Calu3 (cell line): ENCODE results near the gene BACE2. TPM values are rescaled to one million over a fixed set of nuclear protein-coding genes. Genes with fewer than 3 reads are reported as not detected.

Experiments used
- BruUV-seq: library from RNA; stranded (reverse); fragments of 400-500 nt; replicated peaks from 2 replicates; lab custom pipeline; 2021; lab: Mats Ljungman, UMichigan
- CTCF ChIA-PET: fragments of 300-600 bp; sonication (Branson Sonifier 250); formaldehyde crosslinking; loops from one replicate; lab custom pipeline; 2022; ENCODE audit warnings: antibody characterized with exemption; lab: Charles Lee
- DNase-seq: peaks from one replicate; pipeline ENCODE4 v3.0.0; 2022
- H3K27ac Mint-ChIP-seq: one replicate; pipeline ENCODE4 v1.8.0; 2022; ENCODE audit warnings: mixed read lengths; ENCODE audit not compliant: unreplicated experiment
- H3K27me3 Mint-ChIP-seq: one replicate; pipeline ENCODE4 v1.8.0; 2022; ENCODE audit warnings: mixed read lengths; ENCODE audit not compliant: unreplicated experiment
- H3K36me3 Mint-ChIP-seq: one replicate; pipeline ENCODE4 v1.8.0; 2022; ENCODE audit warnings: mild to moderate bottlenecking, moderate library complexity, mixed read lengths; ENCODE audit not compliant: insufficient read depth, unreplicated experiment
- H3K4me1 Mint-ChIP-seq: one replicate; pipeline ENCODE4 v1.8.0; 2022; ENCODE audit warnings: mild to moderate bottlenecking, low read depth, mixed read lengths; ENCODE audit not compliant: unreplicated experiment
- H3K4me3 Mint-ChIP-seq: one replicate; pipeline ENCODE4 v1.8.0; 2022; ENCODE audit warnings: mild to moderate bottlenecking, low read depth, moderate library complexity, mixed read lengths; ENCODE audit not compliant: unreplicated experiment
- H3K9me3 Mint-ChIP-seq: one replicate; pipeline ENCODE4 v1.8.0; 2022; ENCODE audit warnings: low read depth, mixed read lengths; ENCODE audit not compliant: unreplicated experiment
- intact Hi-C: fragments of 100-400 bp; cut with micrococcal nuclease; formaldehyde crosslinking; loops from one replicate; pipeline ENCODE4 v1.10.0; 2022; ENCODE audit not compliant: unreplicated experiment
- total RNA-seq: library from RNA; stranded (reverse); gene quantifications from 2 replicates; pipeline ENCODE4 v1.2.3, GENCODE V29; 2022
- TF ChIP-seq, protein P1 (sequence below): fragments of 200-600 bp; IDR thresholded peaks from one replicate; pipeline ENCODE4 v1.8.0; 2022; ENCODE audit warnings: antibody characterized with exemption; ENCODE audit not compliant: unreplicated experiment

The BACE2 gene
- total RNA-seq, 1 experiment from 2014 or later: 59.0 TPM

DNA sequence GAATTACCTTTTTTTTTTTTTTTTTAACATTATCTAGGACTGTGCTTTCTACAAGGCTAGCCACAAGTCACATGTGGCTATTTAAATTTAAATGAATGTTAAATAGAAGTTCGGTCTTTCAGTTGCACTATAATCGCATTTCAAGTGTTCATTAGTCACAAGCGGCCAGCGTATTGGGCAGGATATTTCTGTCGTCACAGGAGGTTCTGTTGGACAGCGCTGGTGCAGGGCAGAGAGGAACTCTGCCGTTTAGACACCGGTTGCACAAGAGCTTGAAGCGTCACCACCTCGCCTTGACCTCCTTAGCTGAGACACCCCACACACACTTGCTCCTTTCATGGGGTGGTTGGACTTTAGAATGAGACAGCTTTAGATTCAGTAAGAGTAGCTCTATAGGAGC, 64.1 kb downstream of the BACE2 start:
- Mint-ChIP-seq H3K27ac (no peak overlapping the region), H3K36me3 (peaks cover 14% of the 10 kb centered on the region), H3K9me3 (peaks cover 2% of the 10 kb centered on the region), H3K27me3 (no peaks in the 10 kb centered on the region), H3K4me1 (peaks cover 13% of the 10 kb centered on the region), H3K4me3 (no peak overlapping the region)
- CTCF ChIA-PET: no interaction called here
- DNase-seq: no peak
- no TSS peak for BruUV-seq
- TF ChIP-seq, protein P1, sequence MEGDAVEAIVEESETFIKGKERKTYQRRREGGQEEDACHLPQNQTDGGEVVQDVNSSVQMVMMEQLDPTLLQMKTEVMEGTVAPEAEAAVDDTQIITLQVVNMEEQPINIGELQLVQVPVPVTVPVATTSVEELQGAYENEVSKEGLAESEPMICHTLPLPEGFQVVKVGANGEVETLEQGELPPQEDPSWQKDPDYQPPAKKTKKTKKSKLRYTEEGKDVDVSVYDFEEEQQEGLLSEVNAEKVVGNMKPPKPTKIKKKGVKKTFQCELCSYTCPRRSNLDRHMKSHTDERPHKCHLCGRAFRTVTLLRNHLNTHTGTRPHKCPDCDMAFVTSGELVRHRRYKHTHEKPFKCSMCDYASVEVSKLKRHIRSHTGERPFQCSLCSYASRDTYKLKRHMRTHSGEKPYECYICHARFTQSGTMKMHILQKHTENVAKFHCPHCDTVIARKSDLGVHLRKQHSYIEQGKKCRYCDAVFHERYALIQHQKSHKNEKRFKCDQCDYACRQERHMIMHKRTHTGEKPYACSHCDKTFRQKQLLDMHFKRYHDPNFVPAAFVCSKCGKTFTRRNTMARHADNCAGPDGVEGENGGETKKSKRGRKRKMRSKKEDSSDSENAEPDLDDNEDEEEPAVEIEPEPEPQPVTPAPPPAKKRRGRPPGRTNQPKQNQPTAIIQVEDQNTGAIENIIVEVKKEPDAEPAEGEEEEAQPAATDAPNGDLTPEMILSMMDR: no peak
- intact Hi-C loops: no loop called here

DNA sequence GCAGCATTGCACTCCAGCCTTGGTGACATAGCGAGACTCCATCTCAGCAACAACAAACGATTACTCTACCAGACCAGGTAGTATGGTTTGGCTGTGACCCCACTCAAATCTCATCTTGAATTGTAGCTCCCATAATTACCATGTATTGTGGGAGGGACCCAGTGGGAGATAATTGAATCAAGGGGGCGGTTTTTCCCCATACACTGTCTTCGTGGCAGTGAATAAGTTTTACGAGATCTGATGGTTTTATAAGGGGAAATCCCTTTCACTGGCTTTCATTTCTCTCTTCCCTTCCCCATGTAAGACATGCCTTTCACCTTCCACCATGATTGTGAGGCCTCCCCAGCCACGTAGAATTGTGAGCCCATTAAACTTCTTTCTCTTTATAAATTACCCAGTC, 66.0 kb downstream of the BACE2 start:
- no peak overlapping the region for H3K27ac Mint-ChIP-seq
- no TSS peak for BruUV-seq
- no peaks in the 10 kb centered on the region for H3K27me3 Mint-ChIP-seq
- TF ChIP-seq, protein P1: no peak
- DNase-seq: no peak
- H3K9me3 Mint-ChIP-seq: no peaks in the 10 kb centered on the region
- intact Hi-C loops: no loop called here
- no peak overlapping the region for H3K4me3 Mint-ChIP-seq
- H3K36me3 Mint-ChIP-seq: peaks cover 5% of the 10 kb centered on the region
- H3K4me1 Mint-ChIP-seq: no peaks in the 10 kb centered on the region
- CTCF ChIA-PET: no interaction called here

DNA sequence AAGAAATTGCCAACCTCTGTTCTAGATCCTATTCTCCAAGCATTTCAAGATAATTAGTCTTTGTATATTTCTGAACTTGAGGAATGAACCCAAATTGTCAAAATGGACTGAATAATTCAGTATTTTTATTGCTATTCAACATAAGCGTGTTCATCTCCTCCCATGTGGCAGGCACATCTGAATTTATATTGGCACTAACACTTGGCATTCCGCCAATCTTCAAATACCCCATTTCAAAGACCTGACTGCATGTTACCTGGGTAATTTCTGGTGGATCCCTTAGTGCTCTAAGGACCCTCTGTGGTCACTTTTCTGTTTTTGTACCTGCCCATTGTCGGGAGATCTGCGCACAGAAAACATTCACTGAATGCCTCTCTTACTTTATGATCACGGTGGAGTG, 66.6 kb downstream of the BACE2 start:
- BruUV-seq: no TSS peak
- Mint-ChIP-seq H3K27me3 (no peaks in the 10 kb centered on the region), H3K4me1 (no peaks in the 10 kb centered on the region), H3K9me3 (no peaks in the 10 kb centered on the region), H3K4me3 (no peak overlapping the region), H3K27ac (no peak overlapping the region), H3K36me3 (peaks cover 5% of the 10 kb centered on the region)
- DNase-seq: no peak
- CTCF ChIA-PET: no interaction called here
- TF ChIP-seq, protein P1: no peak
- intact Hi-C loops: no loop called here

DNA sequence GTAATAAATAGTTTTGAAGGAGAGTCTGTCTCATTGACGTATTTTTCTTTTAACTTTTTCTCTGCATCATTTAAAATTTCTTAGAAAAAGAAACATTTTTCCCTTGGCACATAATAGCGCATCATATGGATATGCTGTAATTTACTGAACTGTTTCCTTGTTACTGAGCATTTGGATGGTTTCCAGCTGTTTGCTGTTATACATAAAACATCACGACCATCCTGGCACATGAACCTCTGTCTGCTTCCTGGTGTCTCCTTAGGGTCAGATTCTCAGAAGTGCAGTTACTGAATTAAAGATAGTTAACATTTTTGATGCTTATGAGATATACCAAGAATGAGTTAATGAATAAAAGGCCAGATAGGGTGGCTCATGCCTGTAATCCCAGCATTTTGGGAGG, 67.2 kb downstream of the BACE2 start:
- CTCF ChIA-PET: no interaction called here
- peaks cover 5% of the 10 kb centered on the region for H3K36me3 Mint-ChIP-seq
- no peaks in the 10 kb centered on the region for H3K4me1 Mint-ChIP-seq
- no peak for DNase-seq
- TF ChIP-seq, protein P1: no peak
- no peak overlapping the region for H3K4me3 Mint-ChIP-seq
- H3K27me3 Mint-ChIP-seq: no peaks in the 10 kb centered on the region
- no peak overlapping the region for H3K27ac Mint-ChIP-seq
- no TSS peak for BruUV-seq
- H3K9me3 Mint-ChIP-seq: no peaks in the 10 kb centered on the region
- intact Hi-C loops: no loop called here
